WTC11 (cell line): ENCODE measurements around the gene ASB2.

Experiments used
- CTCF ChIP-seq: fragments of 200-600 bp; IDR thresholded peaks from 2 replicates; pipeline ENCODE4 v1.8.0; 2022; ENCODE audit warnings: antibody characterized with exemption
- ELF4 ChIP-seq: sonication (generic); formaldehyde crosslinking; IDR thresholded peaks from 2 replicates; pipeline ENCODE4 v1.8.1; 2022; ENCODE audit warnings: low read depth, mild to moderate bottlenecking, moderate library complexity, missing genetic modification reagents
- ESRRA ChIP-seq: sonication (generic); formaldehyde crosslinking; IDR thresholded peaks from 2 replicates; pipeline ENCODE4 v1.8.1; 2022; ENCODE audit warnings: mild to moderate bottlenecking, missing genetic modification reagents, borderline replicate concordance
- ETV6 ChIP-seq: sonication (generic); formaldehyde crosslinking; IDR thresholded peaks from 2 replicates; pipeline ENCODE4 v1.8.1; 2022; ENCODE audit warnings: mild to moderate bottlenecking, missing genetic modification reagents
- FOXJ3 ChIP-seq: sonication (generic); formaldehyde crosslinking; IDR thresholded peaks from 2 replicates; pipeline ENCODE4 v1.9.0; 2021; ENCODE audit warnings: missing genetic modification reagents, mild to moderate bottlenecking, borderline replicate concordance
- MXD4 ChIP-seq: fragments of 250-450 bp; sonication (Bioruptor Pico); IDR thresholded peaks from 2 replicates; pipeline ENCODE4 v1.8.0; 2021; ENCODE audit warnings: mild to moderate bottlenecking, moderate library complexity, borderline replicate concordance
- MYBL2 ChIP-seq: sonication (generic); formaldehyde crosslinking; IDR thresholded peaks from 2 replicates; pipeline ENCODE4 v1.8.1; 2023; ENCODE audit warnings: mild to moderate bottlenecking, moderate library complexity, missing genetic modification reagents
- NFYB ChIP-seq: sonication (generic); formaldehyde crosslinking; conservative IDR thresholded peaks from 2 replicates; pipeline ENCODE4 v1.8.0; 2022; ENCODE audit warnings: low read depth, missing genetic modification reagents
- SP1 ChIP-seq: sonication (generic); formaldehyde crosslinking; conservative IDR thresholded peaks from 2 replicates; pipeline ENCODE4 v1.8.1; 2022; ENCODE audit warnings: missing genetic modification reagents
- USF1 ChIP-seq: sonication (generic); formaldehyde crosslinking; IDR thresholded peaks from 2 replicates; pipeline ENCODE4 v1.8.0; 2022; ENCODE audit warnings: mild to moderate bottlenecking, missing genetic modification reagents
- ZNF121 ChIP-seq: sonication (generic); formaldehyde crosslinking; IDR thresholded peaks from 2 replicates; pipeline ENCODE4 v1.8.0; 2023; ENCODE audit warnings: missing genetic modification reagents
- ZNF232 ChIP-seq: sonication (generic); formaldehyde crosslinking; IDR thresholded peaks from 2 replicates; pipeline ENCODE4 v1.8.0; 2022; ENCODE audit warnings: mild to moderate bottlenecking, missing genetic modification reagents

GRCh38 chr14:93991649-93992048 lies 15.3 kb upstream of the ASB2 start:
- TF ChIP-seq MYBL2 (CRISPR knock-in tag): no peak
- TF ChIP-seq USF1 (CRISPR knock-in tag): no peak
- no peak for TF ChIP-seq SP1 (CRISPR knock-in tag)
- TF ChIP-seq MXD4 (CRISPR knock-in tag): no peak
- no peak for TF ChIP-seq CTCF
- TF ChIP-seq FOXJ3 (CRISPR knock-in tag): no peak
- no peak for TF ChIP-seq ZNF121 (CRISPR knock-in tag)
- TF ChIP-seq ETV6 (CRISPR knock-in tag): no peak
- no peak for TF ChIP-seq NFYB (CRISPR knock-in tag)
- TF ChIP-seq ZNF232 (CRISPR knock-in tag): no peak
- TF ChIP-seq ESRRA: no peak
- no peak for TF ChIP-seq ELF4
